ENCODE data around the gene NEMP1. TPM values are rescaled to one million over a fixed set of nuclear protein-coding genes. Genes with fewer than 3 reads are reported as not detected.

NEMP1 gene
- total RNA-seq, 4 donors from 2014 or later = 8.5 to 10.4 (median 9.6) TPM

DNA sequence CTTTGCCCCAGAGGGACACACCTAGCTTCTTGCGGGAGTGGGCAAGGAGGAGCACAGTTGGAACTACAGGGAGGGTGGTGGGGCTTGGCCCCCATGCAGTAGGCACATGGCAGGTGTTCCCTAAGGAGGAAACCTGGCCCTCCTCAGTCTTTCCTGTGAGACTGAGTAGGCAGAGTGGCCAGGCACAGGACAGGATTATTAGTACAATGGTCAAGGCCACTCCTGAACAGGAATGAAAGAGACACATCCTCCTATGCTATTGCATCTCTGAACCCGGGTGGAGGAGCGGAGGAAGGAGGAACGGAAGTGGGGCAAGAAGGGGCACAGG lies 29.5 kb downstream of the NEMP1 start:
- TF ChIP-seq, protein P1, sequence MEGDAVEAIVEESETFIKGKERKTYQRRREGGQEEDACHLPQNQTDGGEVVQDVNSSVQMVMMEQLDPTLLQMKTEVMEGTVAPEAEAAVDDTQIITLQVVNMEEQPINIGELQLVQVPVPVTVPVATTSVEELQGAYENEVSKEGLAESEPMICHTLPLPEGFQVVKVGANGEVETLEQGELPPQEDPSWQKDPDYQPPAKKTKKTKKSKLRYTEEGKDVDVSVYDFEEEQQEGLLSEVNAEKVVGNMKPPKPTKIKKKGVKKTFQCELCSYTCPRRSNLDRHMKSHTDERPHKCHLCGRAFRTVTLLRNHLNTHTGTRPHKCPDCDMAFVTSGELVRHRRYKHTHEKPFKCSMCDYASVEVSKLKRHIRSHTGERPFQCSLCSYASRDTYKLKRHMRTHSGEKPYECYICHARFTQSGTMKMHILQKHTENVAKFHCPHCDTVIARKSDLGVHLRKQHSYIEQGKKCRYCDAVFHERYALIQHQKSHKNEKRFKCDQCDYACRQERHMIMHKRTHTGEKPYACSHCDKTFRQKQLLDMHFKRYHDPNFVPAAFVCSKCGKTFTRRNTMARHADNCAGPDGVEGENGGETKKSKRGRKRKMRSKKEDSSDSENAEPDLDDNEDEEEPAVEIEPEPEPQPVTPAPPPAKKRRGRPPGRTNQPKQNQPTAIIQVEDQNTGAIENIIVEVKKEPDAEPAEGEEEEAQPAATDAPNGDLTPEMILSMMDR (IDR thresholded peaks at IDR 0.05; ENCODE audit: low read depth) = no peak

DNA sequence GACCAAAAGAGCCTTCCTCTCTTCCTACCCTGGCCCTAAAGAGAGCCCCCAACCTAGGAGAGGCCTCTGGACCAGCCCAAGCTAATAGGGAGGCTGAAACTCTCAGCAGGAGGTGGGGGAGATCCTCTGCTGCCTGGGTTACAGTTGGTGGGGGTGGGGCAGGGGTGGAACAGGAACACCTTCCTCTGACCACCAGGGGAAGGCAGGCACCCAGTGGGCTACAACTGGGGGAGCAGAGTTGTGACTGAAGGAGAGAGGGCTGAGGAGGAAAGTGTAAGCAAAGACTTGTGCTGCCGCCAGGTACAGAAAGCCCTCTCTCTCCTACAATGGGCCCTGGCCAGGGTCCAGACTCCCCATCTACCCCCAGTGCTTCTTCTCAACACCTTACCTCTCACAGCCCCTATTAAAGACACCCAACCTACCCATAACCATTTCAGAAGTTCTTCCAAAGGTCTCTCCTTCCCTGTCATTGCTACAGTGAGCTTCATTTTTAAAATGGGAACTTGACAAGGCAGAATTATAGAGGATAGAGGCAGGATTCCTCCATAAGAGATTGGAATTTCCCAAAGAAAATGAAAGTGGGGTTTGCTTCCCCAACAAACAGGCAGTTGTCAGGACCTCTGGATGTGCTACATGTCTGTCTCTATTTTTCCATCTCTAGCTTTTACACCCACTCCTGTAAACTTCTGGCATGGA lies 30.0 kb downstream of the NEMP1 start:
- TF ChIP-seq, protein P1 (IDR thresholded peaks at IDR 0.05; ENCODE audit: low read depth) = no peak

DNA sequence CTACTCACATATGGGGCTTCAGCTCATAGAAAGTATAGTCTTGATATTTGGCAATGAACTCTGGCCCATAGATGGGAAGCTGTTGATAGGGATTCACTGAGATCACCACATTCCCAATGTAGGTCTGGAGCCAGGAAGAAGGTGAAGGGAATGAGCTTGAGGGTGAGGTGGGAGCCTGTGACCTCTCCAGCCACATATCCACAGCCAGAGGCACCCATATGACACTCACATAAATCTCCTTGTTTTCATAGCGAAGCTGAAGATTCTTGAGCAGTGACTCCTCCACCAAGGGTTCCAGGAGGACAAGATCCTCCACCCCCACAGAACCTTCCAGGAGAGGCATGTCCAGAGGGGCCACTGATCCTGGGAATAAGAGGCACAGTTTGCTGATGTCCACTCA lies 30.6 kb downstream of the NEMP1 start:
- TF ChIP-seq, protein P1 (IDR thresholded peaks at IDR 0.05; ENCODE audit: low read depth) = no peak

DNA sequence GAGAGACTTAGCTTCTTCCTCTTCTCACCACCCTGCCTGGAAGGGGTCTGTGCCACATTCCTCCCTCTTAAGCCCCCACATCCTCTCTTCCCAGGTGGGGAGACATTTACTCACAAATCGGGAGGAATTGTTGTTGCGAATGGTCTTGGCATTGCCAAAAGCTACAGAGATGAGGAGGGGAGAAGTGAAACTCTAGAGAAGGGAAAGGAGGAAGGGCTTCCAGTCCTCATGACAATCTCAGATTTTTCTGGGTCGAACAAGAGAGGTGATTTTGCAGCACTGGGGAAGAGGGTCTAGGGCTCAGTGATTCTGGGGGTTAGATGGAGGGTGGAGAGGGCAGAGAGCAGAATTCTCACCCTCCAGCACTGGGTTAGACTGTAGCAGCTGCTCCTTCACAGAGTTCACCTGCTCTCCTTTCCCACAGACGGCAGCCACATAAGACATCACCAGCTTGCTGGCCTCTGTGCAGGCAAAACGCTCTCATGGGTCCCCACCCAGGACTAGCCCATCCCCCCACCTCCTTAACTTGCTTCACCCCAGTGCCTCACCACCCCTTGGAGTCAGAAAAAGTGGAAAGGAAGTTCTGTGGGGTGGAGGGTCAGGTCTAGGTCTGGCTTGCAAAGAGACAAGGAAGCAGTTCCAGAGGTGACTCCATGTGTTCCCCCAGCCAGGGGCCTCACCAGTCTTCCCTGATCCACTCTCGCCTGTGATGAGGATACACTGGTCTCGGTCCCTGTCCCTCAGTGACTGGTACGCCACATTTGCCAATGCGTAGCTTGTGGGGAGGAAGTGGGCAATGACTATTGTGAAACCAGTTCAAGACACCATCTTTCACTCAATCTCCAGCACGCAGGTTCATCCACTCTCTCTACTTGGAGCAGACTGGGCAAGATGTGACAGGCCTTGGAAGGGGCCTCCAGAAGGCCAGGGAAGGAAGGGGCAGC lies 31.4 kb downstream of the NEMP1 start:
- TF ChIP-seq, protein P1 (IDR thresholded peaks at IDR 0.05; ENCODE audit: low read depth) = no peak

DNA sequence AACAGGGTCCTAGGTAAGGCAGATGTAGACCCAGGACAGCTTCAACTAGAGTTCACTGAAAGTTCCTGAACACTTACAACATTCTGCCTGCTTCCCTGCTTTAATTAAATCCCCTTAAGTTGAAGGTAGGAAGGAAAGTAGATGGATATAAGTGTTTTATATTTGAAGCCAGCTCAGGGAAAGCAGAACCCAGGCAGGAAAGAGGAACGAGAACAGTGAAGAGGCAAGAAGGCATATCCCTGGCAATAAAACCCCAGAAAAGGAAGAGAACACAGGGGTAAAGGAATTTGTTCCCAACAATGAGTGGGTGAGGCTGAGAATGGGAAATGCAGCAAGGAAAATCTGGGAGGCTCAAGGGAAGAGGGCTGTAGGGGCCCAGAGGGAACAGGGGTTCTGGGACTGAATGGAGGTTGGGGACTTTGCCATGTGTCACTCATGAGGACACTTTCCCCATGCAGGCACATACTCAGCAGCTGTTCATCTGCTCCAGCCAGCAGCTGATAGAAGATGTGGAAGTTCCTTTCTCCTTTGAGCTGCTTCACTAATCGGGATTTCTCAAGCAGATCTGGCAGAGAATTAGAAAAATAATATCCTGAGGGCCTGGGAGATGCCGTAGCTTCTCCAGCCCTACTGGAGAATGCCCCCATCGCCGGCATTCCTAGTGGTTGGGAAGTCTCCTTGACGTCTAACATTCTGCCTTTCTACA lies 32.4 kb downstream of the NEMP1 start:
- TF ChIP-seq, protein P1 (IDR thresholded peaks at IDR 0.05; ENCODE audit: low read depth) = no peak

DNA sequence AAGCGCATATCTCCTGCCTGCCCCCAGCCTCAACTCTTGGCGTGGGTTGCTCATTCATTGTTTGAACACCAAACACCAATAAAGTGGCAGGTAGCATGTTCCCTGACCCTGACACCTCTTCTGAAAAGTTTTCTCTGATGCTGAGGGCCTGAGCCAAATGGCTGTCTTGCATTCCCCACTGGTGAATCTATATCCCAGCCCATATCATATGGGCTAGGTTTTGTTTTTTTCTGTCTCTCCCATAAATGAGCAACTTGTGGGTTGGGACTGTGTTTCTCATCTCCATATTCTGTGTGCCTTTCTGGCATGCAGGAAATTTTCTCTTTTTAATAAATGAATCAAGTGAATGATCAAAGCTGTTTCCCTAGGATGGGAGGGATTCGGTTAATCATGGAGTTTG lies 33.7 kb downstream of the NEMP1 start:
- TF ChIP-seq, protein P1 (IDR thresholded peaks at IDR 0.05; ENCODE audit: low read depth) = no peak

DNA sequence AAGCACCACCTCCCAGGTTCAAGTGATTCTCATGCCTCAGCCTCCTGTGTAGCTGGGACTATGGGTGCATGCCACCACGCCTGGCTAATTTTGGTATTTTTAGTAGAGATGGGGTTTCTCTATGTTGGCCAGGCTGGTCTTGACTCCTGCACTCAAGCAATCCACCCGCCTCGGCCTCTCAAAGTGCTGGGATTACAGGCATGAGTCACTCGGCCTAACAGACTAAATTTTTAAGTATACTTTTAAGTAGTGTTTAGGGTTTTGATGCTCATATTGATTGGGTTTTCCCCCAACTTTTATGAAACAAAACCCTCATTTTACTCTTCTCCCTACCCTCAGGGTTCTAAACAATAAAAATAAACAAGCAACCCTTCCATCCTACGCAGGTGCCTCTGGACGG lies 34.1 kb downstream of the NEMP1 start:
- TF ChIP-seq, protein P1 (IDR thresholded peaks at IDR 0.05; ENCODE audit: low read depth) = no peak
